Sigmoid colon (tissue), 4 donors: ENCODE measurements around the gene PTPRE.

Experiments
- EP300 ChIP-seq, 4 donors: sonication (generic); formaldehyde crosslinking; IDR thresholded peaks; one replicate each; pipeline ENCODE4 v1.6.1; 2017; ENCODE audit warnings: antibody characterized with exemption in 4 of 4
- POLR2A ChIP-seq, 2 donors: fragments of 450-650 bp; IDR thresholded peaks; one replicate each; pipeline ENCODE4 v1.6.1; 2016; ENCODE audit warnings: antibody characterized with exemption in 2 of 2, mild to moderate bottlenecking in 2 of 2, moderate library complexity in 2 of 2
- TF ChIP-seq, protein P1 (sequence below), 4 experiments: fragments of 450-650 bp in 3 of 4; fragments of 200-600 bp in 1 of 4; IDR thresholded peaks; one replicate each; pipeline ENCODE4 v1.5.1; 2016 to 2019; ENCODE audit warnings: antibody characterized with exemption in 4 of 4, mild to moderate bottlenecking in 3 of 4, moderate library complexity in 2 of 4

DNA sequence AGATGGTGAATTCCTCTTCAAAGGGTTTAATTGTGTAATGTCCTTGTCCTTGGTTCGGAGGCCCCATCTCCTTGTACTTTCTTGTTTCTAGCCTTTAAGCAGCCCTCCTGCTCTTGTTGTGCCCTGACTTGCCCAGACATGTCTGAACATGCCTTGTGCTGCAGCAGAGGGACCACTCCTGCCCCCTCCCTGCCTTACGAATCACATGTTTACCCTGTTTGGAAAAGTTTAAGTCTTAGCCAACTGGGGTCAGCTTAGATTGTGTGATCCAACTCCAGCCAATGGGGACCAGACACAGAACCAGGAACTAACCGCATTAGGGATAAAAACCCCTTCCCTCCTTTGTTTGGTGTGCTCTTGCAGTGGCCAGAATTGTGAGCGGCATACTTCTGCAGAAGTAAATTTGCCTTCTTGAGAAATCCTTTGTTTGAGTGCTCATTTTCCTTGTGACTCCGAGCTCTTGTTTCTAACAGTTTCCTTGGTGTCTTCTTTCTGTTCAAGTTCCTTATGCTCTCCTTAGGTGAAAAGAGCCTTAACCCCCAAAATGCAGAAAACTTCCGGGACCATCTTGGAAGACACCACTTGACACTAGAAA, 43.6 kb upstream of the PTPRE start:
- TF ChIP-seq POLR2A (IDR thresholded peaks at IDR 0.05) (no peak), EP300 (IDR thresholded peaks at IDR 0.05) (no peak)
- TF ChIP-seq, protein P1, sequence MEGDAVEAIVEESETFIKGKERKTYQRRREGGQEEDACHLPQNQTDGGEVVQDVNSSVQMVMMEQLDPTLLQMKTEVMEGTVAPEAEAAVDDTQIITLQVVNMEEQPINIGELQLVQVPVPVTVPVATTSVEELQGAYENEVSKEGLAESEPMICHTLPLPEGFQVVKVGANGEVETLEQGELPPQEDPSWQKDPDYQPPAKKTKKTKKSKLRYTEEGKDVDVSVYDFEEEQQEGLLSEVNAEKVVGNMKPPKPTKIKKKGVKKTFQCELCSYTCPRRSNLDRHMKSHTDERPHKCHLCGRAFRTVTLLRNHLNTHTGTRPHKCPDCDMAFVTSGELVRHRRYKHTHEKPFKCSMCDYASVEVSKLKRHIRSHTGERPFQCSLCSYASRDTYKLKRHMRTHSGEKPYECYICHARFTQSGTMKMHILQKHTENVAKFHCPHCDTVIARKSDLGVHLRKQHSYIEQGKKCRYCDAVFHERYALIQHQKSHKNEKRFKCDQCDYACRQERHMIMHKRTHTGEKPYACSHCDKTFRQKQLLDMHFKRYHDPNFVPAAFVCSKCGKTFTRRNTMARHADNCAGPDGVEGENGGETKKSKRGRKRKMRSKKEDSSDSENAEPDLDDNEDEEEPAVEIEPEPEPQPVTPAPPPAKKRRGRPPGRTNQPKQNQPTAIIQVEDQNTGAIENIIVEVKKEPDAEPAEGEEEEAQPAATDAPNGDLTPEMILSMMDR (IDR thresholded peaks at IDR 0.05), result no peak
